Smooth muscle cell (in vitro differentiated cells): Measurements from ENCODE around the gene GNRH2. TPM values are rescaled to one million over a fixed set of nuclear protein-coding genes. Genes with fewer than 3 reads are reported as not detected.
"Not testable (repeated sequence)": the region's sequence is repeated elsewhere in the genome, so short reads cannot be mapped to it uniquely, and the experiment has no call there.

Experiments
- DNase-seq: peaks from one replicate; lab custom pipeline; 2025; ENCODE audit not compliant: unreplicated experiment; lab: John Stamatoyannopoulos, UW
- H2AFZ ChIP-seq: fragments of 200-600 bp; sonication (generic); 2 replicates; pipeline ENCODE4 v1.6.0; 2016; ENCODE audit warnings: antibody characterized with exemption, low read depth, mild to moderate bottlenecking
- H3F3A ChIP-seq: fragments of 200-600 bp; sonication (generic); 2 replicates; pipeline ENCODE4 v1.6.0; 2017; ENCODE audit warnings: antibody characterized with exemption, low read depth
- H3K27ac ChIP-seq: fragments of 200-600 bp; sonication (generic); 2 replicates; pipeline ENCODE4 v1.5.1; 2016; ENCODE audit warnings: low read depth, mild to moderate bottlenecking
- H3K27me3 ChIP-seq: fragments of 200-600 bp; sonication (generic); 2 replicates; pipeline ENCODE4 v1.6.1; 2016; ENCODE audit warnings: low read depth, mild to moderate bottlenecking
- H3K36me3 ChIP-seq: fragments of 200-600 bp; sonication (generic); 2 replicates; pipeline ENCODE4 v1.5.1; 2016; ENCODE audit warnings: low read depth
- H3K4me1 ChIP-seq: fragments of 200-600 bp; sonication (generic); 2 replicates; pipeline ENCODE4 v1.5.1; 2016; ENCODE audit warnings: low read depth
- H3K4me2 ChIP-seq: fragments of 200-600 bp; sonication (generic); 2 replicates; pipeline ENCODE4 v1.6.0; 2016; ENCODE audit warnings: mild to moderate bottlenecking
- H3K4me3 ChIP-seq: fragments of 200-600 bp; sonication (generic); 2 replicates; pipeline ENCODE4 v1.5.1; 2016; ENCODE audit warnings: mild to moderate bottlenecking
- H3K79me2 ChIP-seq: fragments of 200-600 bp; sonication (generic); 2 replicates; pipeline ENCODE4 v1.6.0; 2016; ENCODE audit warnings: low read depth, mild to moderate bottlenecking
- H3K9ac ChIP-seq: fragments of 200-600 bp; sonication (generic); 2 replicates; pipeline ENCODE4 v1.6.0; 2016; ENCODE audit warnings: low read depth
- H3K9me3 ChIP-seq: fragments of 200-600 bp; sonication (generic); replicated peaks from 2 replicates; pipeline ENCODE4 v1.5.1; 2016; ENCODE audit warnings: low read depth
- H4K20me1 ChIP-seq: fragments of 200-600 bp; sonication (generic); 2 replicates; pipeline ENCODE4 v1.6.0; 2016; ENCODE audit warnings: low read depth
- CTCF ChIP-seq: fragments of 200-600 bp; sonication (generic); IDR thresholded peaks from 2 replicates; pipeline ENCODE4 v1.5.1; 2017; ENCODE audit warnings: borderline replicate concordance, mild to moderate bottlenecking, antibody characterized with exemption; ENCODE audit not compliant: insufficient read depth, poor library complexity, severe bottlenecking
- WGBS: methylation state at CpG from one replicate; pipeline ENCODE4 v1.1.7; 2016; ENCODE audit warnings: low lambda C conversion rate; 5-methylcytosine and 5-hydroxymethylcytosine counted together
- polyA plus RNA-seq: library from polyadenylated mRNA; unstranded; fragments of >200 nt; fragmentation: Nextera tagmentation; extraction: Ambion mirVana; gene quantifications from 2 replicates; pipeline ENCODE4 v1.2.1, GENCODE V29; 2016
- total RNA-seq: library from RNA; depleted of rRNA; stranded (reverse); fragments of >200 nt; gene quantifications from 2 replicates; pipeline ENCODE4 v1.2.3, GENCODE V29; 2014

GNRH2 gene
- total and polyA plus RNA-seq, 2 experiments from 2014 or later = not detected

GRCh38 chr20:3071610-3072529 lies 28.4 kb downstream of the GNRH2 start, which contains the start of gene OXT:
Gene OXT, plus strand, starts transcription at chr20:3071620. Its CDS starts 36 bp downstream, at chr20:3071656.
- Histone ChIP-seq H3F3A (no peaks in the 10 kb centered on the region), H3K27ac (no peak within 1 kb of the TSS), H3K27me3 (peaks cover 16% of the 10 kb centered on the region), H3K4me3 (peak within 1 kb of the TSS; percentile 59), H3K9me3 (no peaks in the 10 kb centered on the region), H3K9ac (peak within 1 kb of the TSS; percentile 35), H4K20me1 (no peaks in the 10 kb centered on the region), H3K4me1 (no peaks in the 10 kb centered on the region), H3K36me3 (no peaks in the 10 kb centered on the region), H3K4me2 (peak within 1 kb of the TSS; percentile 95), H2AFZ (peak within 1 kb of the TSS; percentile 95), H3K79me2 (no peaks in the 10 kb centered on the region)
- WGBS = 44% methylated on average over 33 of the region's 95 CpGs
- no peak for DNase-seq
- TF ChIP-seq CTCF = no peak

- no peak for TF ChIP-seq CTCF
- peak overlapping the region; percentile 95 for H2AFZ ChIP-seq
- peak overlapping the region; percentile 95 for H3K4me2 ChIP-seq
- no peak overlapping the region for H3K9ac ChIP-seq
- H3K4me1 ChIP-seq = no peaks in the 10 kb centered on the region
- 91% methylated on average over 22 of the region's 22 CpGs for WGBS
- no peaks in the 10 kb centered on the region for H3K9me3 ChIP-seq
- no peaks in the 10 kb centered on the region for H4K20me1 ChIP-seq
- H3K36me3 ChIP-seq = no peaks in the 10 kb centered on the region
- H3K4me3 ChIP-seq = peak overlapping the region; percentile 59
- DNase-seq = no peak
- peaks cover 18% of the 10 kb centered on the region for H3K27me3 ChIP-seq
- H3K27ac ChIP-seq = no peak overlapping the region
- H3K79me2 ChIP-seq = no peaks in the 10 kb centered on the region
- no peaks in the 10 kb centered on the region for H3F3A ChIP-seq
These were observed 29.3 kb downstream of the GNRH2 start for GRCh38 chr20:3072530-3073250.

GRCh38 chr20:3073251-3073643 lies 29.8 kb downstream of the GNRH2 start:
- H3K36me3 ChIP-seq, H3K79me2 ChIP-seq, H3F3A ChIP-seq, H4K20me1 ChIP-seq, H3K9me3 ChIP-seq, H3K4me3 ChIP-seq, H3K4me2 ChIP-seq, H3K27ac ChIP-seq, H3K9ac ChIP-seq, H2AFZ ChIP-seq, H3K4me1 ChIP-seq, DNase-seq: not testable (repeated sequence)
- peaks cover 24% of the 10 kb centered on the region for H3K27me3 ChIP-seq
- WGBS = 91% methylated on average over 8 of the region's 8 CpGs

- no peak overlapping the region for H2AFZ ChIP-seq
These were observed 31.4 kb downstream of the GNRH2 start for GRCh38 chr20:3074812-3075211.

GRCh38 chr20:3075315-3075714 lies 31.9 kb downstream of the GNRH2 start:
- H2AFZ ChIP-seq, H3K9ac ChIP-seq, H3K79me2 ChIP-seq: not testable (repeated sequence)

More at GRCh38 chr20:3074812-3075211, 31.4 kb downstream of the GNRH2 start:
- DNase-seq = no peak
- Histone ChIP-seq H3K27me3 (peaks cover 34% of the 10 kb centered on the region), H3K36me3 (no peaks in the 10 kb centered on the region), H3F3A (no peaks in the 10 kb centered on the region), H3K79me2 (no peaks in the 10 kb centered on the region), H3K9me3 (no peaks in the 10 kb centered on the region), H4K20me1 (no peaks in the 10 kb centered on the region), H3K4me3 (no peak overlapping the region), H3K27ac (no peak overlapping the region), H3K9ac (no peak overlapping the region), H3K4me1 (no peaks in the 10 kb centered on the region), H3K4me2 (no peak overlapping the region)
- 86% methylated on average over 6 of the region's 6 CpGs for WGBS
- TF ChIP-seq CTCF = no peak

More at GRCh38 chr20:3075315-3075714, 31.9 kb downstream of the GNRH2 start:
- H3K9me3 ChIP-seq, DNase-seq, H4K20me1 ChIP-seq, H3K4me1 ChIP-seq, H3F3A ChIP-seq, H3K36me3 ChIP-seq, H3K4me3 ChIP-seq, H3K27ac ChIP-seq, H3K4me2 ChIP-seq: not testable (repeated sequence)
- WGBS = 89% methylated on average over 6 of the region's 6 CpGs
- peaks cover 38% of the 10 kb centered on the region for H3K27me3 ChIP-seq
